ENCODE measurements around the gene SPECC1L.

SPECC1L gene

GRCh38 chr22:24417901-24418641 is 147.4 kb downstream of the SPECC1L start:
- no peak for DNase-seq

GRCh38 chr22:24418786-24419474 is 148.3 kb downstream of the SPECC1L start:
- no peak for DNase-seq

- no peak for DNase-seq
Measured at GRCh38 chr22:24419475-24419850, 148.8 kb downstream of the SPECC1L start.

- peak in 1 of 14 donors; percentile 12 for DNase-seq
Measured at GRCh38 chr22:24420072-24420976, 149.7 kb downstream of the SPECC1L start.

- no peak for DNase-seq
Measured at GRCh38 chr22:24420977-24421343, 150.3 kb downstream of the SPECC1L start.

GRCh38 chr22:24421428-24421931 is 150.8 kb downstream of the SPECC1L start:
- no peak for DNase-seq

GRCh38 chr22:24422102-24422665 is 151.6 kb downstream of the SPECC1L start:
- DNase-seq, result no peak

- peak in 5 of 14 donors; percentile 7 to 34 (median 15) for DNase-seq
Measured at GRCh38 chr22:24423519-24424000, 152.9 kb downstream of the SPECC1L start.

- DNase-seq, result no peak
Measured at GRCh38 chr22:24424001-24424900, 153.6 kb downstream of the SPECC1L start.

- DNase-seq, result no peak
Measured at GRCh38 chr22:24424901-24425775, 154.5 kb downstream of the SPECC1L start.

GRCh38 chr22:24426436-24426835 is 155.8 kb downstream of the SPECC1L start:
- DNase-seq, result no peak

- DNase-seq, result no peak
Measured at GRCh38 chr22:24426851-24427499, 156.3 kb downstream of the SPECC1L start.

GRCh38 chr22:24427500-24428164 is 157.0 kb downstream of the SPECC1L start, which contains the start of gene ADORA2A:
TSS of gene ADORA2A (plus strand) at chr22:24427599. CDS start at chr22:24433405, 5,806 bp downstream.
- no peak for DNase-seq

- no peak for DNase-seq
Measured at GRCh38 chr22:24428751-24429410, 158.2 kb downstream of the SPECC1L start.

GRCh38 chr22:24429411-24430365 is 159.1 kb downstream of the SPECC1L start:
- peak in 1 of 14 donors; percentile 30 for DNase-seq

- DNase-seq, result peak in 5 of 14 donors; percentile 9 to 53 (median 30)
Measured at GRCh38 chr22:24430431-24431308, 160.0 kb downstream of the SPECC1L start.

Data from C1 segment of cervical spinal cord (tissue), 14 donors.